ENCODE results near the gene UBTD2. TPM values are rescaled to one million over a fixed set of nuclear protein-coding genes. Genes with fewer than 3 reads are reported as not detected.
A peak's percentile ranks its signal among the peaks of the same experiment; 100 is the strongest.

UBTD2 gene
- total RNA-seq, 1 donor from 2014 or later: 81.9 TPM

- no peak for DNase-seq
Observed at GRCh38 chr5:172193872-172194271, 89.7 kb downstream of the UBTD2 start, which contains the start of gene EFCAB9. Gene EFCAB9, plus strand, starts transcription at chr5:172194172. Its CDS starts 1 bp downstream, at chr5:172194173.

GRCh38 chr5:172189693-172190296 lies 93.8 kb downstream of the UBTD2 start:
- no peak for DNase-seq

- DNase-seq: no peak
Observed at GRCh38 chr5:172188893-172189692, 94.5 kb downstream of the UBTD2 start.

GRCh38 chr5:172188033-172188892 lies 95.3 kb downstream of the UBTD2 start, which contains the start of gene STK10:
Gene STK10, minus strand, starts transcription at chr5:172188224. Its CDS starts 182 bp downstream, at chr5:172188042.
- peak; percentile 89 for DNase-seq

- peak; percentile 23 for DNase-seq
Observed at GRCh38 chr5:172187118-172188032, 96.2 kb downstream of the UBTD2 start.

- DNase-seq: no peak
Observed at GRCh38 chr5:172186114-172186695, 97.4 kb downstream of the UBTD2 start.

- no peak for DNase-seq
Observed at GRCh38 chr5:172185096-172185461, 98.5 kb downstream of the UBTD2 start.

- no peak for DNase-seq
Observed at GRCh38 chr5:172183881-172184280, 99.7 kb downstream of the UBTD2 start.

- DNase-seq: no peak
Observed at GRCh38 chr5:172182291-172182690, 101.3 kb downstream of the UBTD2 start.

- no peak for DNase-seq
Observed at GRCh38 chr5:172180936-172181335, 102.6 kb downstream of the UBTD2 start.

GRCh38 chr5:172178991-172179989 lies 104.3 kb downstream of the UBTD2 start:
- DNase-seq: no peak

- DNase-seq: no peak
Observed at GRCh38 chr5:172178301-172178987, 105.1 kb downstream of the UBTD2 start.

- DNase-seq: no peak
Observed at GRCh38 chr5:172177176-172177575, 106.4 kb downstream of the UBTD2 start.

GRCh38 chr5:172175263-172175719 lies 108.3 kb downstream of the UBTD2 start:
- DNase-seq: no peak

- DNase-seq: no peak
Observed at GRCh38 chr5:172173564-172174153, 109.9 kb downstream of the UBTD2 start.

- no peak for DNase-seq
Observed at GRCh38 chr5:172172912-172173563, 110.5 kb downstream of the UBTD2 start.

- DNase-seq: no peak
Observed at GRCh38 chr5:172171118-172171517, 112.4 kb downstream of the UBTD2 start.

GRCh38 chr5:172170251-172170701 lies 113.3 kb downstream of the UBTD2 start:
- no peak for DNase-seq

All from occipital lobe (tissue), 2 donors.